HG03108 (cell line): ENCODE data around the gene UPK3BL2.
A peak's percentile ranks its signal among the peaks of the same experiment; 100 is the strongest.
"Not testable (repeated sequence)": the region's sequence is repeated elsewhere in the genome, so short reads cannot be mapped to it uniquely, and the experiment has no call there.

Source experiments
- ATAC-seq: cut with Tn5 transposase; IDR thresholded peaks from one replicate; pipeline ENCODE4 v1.9.1; 2021; ENCODE audit warnings: moderate library complexity; ENCODE audit not compliant: unreplicated experiment

UPK3BL2 gene

DNA sequence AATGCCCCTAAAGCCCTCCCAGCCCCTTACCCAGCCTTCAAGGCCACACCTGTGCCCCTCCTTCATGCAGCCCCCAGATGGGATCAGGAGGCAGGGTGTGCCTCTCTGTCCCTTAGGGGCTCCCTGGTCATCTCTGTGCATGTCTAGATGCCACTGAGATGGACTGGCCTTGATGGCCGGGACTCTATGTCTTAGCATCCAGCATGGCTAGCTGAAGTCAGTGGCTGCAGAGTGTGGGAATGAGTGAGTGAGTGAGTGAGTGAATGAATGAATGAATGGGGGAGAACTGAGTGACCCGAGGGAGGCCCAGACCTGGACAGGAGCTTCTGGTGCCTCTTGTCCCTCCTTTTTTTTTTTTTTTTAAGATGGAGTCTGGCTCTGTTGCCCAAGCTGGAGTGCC is 11.4 kb downstream of the UPK3BL2 start:
- ATAC-seq, result not testable (repeated sequence)

DNA sequence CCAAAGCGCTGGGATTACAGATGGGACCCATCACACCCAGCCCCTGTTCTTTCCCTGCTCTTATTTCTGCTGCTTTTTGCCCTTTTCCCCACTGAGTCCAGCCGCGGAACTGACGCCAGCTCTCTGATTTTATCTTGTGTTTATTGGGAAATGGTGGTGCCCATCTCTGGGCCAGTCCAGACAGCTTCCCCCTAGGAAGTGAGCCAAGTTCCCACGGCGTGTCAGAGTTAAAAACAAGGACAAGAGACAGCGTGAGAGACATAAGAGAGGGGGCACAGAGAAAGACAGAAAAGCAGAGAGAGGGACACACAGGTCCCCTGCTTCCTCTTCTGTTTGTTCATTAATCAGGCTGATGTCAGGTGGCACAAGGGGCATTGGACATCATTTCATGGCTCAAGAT is 11.9 kb downstream of the UPK3BL2 start:
- not testable (repeated sequence) for ATAC-seq

DNA sequence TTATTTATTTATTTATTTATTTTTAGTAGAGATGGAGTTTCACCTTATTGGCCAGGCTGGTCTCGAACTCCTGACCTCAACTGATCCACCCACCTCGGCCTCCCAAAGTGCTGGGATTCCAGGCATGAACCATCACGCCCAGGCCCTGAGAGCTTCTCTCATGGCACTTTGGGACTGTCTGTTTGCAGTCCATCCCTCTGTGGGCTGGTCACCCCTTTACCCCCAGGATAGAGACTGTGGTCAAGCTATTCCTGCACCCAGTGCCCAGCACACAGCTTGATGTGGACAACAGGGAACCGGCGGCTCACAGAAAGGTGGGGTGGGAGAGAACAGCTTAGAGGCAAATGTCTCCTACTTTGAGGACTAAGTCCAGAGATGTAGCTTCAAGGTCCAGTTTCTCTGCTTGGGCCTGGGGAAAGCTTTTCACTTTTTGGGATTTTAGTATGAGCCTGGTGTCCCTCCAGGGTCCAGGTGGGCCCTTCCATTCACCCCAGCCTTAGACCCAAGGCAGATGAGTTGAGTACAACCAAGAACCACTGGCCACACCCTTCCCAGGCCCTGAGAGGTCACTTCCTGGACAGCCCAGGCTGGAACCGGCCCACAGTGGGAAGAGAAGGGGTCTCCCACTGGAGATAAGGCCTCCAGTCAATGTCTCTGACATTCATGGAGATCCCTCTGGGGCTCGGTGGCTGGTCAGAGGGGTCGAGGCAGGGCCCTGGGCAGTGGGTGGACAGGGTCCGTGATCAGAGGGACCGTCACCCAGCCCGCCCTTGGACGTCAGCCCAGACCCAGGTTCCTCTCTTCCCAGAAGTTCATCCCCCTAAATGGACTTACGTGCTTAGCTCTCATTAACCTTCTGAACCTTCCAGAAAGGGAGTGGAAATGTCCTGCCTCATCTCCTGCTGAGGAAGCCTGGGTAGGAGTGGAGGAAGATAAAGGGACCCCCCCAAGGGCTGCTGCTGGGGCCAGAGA is 15.4 kb downstream of the UPK3BL2 start:
- ATAC-seq, result not testable (repeated sequence)

DNA sequence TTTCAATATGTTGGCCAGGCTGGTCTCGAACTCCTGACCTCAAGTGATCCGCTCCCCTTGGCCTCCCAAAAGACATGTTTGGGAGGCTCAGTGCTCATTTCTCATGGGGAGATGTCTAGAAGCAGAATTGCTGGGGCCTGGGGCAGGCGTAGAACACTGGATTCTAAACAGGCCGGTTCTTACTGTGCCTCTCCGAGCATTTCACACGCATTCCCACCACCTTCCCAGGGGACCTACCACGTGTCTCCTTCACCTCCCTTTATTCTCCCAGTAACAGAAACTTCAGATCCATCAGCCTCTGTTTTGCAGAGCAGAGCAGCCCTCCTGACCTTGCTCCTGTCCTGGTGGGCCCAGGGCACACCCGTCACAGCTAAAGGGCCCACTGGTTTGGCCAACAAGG is 16.3 kb downstream of the UPK3BL2 start:
- not testable (repeated sequence) for ATAC-seq

DNA sequence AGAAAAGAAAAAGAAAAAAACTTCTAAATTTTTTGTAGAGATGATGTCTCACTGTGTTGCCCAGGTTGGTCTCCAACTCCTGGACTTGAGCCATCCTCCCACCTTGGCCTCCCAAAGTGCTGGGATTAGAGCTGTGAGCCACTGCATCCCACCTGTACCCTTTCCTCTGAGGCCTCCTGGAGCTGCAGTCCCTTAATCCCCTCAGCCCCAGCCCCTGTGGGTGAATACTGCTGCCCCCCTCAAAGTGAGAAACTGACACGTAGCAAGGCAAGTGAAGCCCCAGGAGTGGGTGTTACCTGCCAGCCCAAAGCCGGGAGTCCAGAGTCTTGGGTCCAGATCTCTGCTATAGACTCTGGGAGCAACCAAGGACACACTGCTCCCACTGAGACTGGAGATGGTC is 18.7 kb downstream of the UPK3BL2 start:
- ATAC-seq, result not testable (repeated sequence)

DNA sequence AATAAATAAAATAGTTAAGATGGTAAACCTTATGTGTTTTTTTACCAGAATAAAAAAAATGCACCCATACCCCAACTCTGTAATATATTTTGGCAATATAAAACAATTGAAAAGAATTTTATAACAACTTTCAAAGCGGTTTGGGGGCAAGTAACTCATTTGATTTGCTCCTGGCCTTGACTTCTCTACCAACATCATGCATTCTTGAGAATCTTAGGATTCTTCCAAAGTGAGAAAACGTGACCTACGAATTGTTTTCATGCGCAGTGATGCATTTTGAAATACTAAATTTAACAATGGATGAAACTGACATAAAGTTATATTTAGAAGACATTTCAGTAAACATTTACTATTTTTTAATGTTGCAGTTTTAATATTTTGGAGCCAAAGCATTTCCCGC is 22.7 kb downstream of the UPK3BL2 start:
- not testable (repeated sequence) for ATAC-seq

DNA sequence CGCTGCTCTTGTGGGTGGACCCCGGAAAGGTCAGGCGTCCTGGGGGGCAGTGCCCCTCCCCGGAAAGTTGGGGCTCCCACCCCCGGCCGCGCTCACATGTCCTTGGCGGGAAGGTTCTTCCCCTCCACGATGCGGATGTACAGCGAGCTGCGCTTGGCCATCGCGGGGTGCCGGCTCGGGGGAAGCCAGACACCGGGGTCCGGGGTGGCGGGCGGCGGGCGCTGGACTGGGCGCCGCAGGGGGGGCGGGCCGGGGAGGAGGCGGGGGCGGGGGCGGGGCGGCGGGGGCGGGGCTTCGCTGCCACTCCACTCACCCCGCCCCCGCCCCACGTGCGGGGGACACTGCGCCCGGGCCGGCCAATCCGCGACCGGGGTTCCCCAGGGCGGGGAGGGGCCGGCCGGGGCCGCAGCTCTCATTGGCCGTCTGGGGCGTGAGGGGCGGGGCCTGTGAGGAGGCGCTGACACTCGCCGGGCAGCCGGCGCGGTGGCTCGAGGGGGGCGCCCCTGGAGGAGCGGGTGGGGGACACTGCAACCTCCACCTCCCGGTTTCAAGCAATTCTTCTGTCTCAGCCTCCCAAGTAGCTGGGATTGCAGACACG is 25.8 kb downstream of the UPK3BL2 start, which contains the start of gene RASA4B:
Gene RASA4B, minus strand, starts transcription at position 228 of the 598 bp plus-strand sequence. Its CDS starts 67 bp downstream, at position 161.
- ATAC-seq, result peak; percentile 60

DNA sequence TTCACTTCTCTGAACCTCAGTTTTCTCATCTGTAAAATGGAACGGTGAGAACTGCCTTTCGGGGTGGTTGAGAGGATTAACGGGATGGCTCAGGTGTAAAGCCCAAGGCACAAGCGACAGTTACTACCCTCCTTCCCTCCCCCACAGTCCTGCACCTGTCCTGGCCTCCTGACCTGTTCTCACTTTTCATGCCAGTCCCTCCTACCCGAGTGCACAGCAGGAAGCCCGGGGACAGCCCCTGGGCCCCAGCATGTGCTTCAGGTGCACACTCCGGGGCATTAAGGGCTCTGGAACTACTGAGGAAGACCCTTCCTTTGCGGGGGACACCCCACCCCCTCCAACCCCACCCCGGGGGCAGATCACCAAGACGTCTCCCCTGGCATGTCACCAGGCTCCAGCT is 26.5 kb downstream of the UPK3BL2 start:
- not testable (repeated sequence) for ATAC-seq

DNA sequence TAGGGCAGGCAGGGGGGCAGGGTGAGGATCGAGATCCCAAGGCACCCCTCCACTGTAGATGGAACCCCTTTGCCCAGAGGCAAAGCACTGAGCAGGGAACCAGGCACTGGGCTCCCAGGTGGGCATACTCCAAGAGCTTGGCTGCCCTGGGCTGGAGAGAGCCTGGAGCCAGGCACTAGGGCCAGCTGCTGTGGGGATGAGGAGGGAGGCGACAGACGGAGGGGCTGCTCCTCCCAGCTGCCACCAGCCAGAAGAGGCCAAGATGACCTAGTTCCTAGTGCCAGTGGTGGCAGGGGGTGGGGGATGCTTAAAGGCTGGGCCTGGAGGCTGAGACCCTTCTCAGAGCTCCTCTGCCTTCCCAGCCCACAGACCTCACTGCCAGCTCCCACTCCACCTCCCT is 27.6 kb downstream of the UPK3BL2 start:
- not testable (repeated sequence) for ATAC-seq

DNA sequence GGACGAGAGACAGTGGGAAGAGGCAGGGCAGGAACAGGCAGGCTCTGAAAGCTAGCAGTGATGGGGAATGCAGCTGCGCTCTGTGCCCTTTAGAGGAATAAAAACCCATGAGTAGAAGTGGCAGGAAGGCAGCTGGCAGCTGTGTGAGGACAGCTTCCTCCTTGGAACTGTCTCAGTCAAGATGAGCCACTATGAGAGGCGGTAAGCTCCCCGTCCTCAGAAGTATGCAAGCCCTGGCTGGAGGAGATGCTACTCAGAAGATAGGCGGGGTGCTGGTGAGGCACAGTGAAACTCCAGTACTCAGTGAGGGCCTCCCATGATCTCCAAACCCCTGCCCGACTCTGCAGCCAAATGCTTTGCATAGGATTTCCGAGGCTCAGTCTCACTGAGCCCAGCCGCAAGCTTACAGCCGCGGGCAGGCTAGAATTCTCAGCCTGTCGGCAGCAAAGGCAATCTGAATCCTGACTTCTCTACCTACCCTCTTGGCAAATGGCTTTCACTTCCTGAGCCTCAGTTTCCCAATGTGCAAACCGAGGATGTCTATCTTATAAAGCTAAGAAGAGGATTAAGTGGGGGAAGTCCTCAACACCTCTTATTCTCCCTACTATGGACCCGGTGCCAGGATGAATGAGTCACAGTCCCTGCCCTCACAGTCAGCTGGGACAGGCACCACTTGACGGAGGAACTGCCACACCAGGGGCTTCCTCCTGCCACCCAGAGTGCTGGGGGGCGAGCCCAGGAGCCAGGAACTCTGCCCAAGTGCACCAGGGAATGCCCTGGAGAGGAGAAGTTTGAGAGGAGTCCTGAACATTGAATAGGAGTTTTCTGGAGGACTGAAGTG is 28.4 kb downstream of the UPK3BL2 start:
- peak; percentile 57 for ATAC-seq

DNA sequence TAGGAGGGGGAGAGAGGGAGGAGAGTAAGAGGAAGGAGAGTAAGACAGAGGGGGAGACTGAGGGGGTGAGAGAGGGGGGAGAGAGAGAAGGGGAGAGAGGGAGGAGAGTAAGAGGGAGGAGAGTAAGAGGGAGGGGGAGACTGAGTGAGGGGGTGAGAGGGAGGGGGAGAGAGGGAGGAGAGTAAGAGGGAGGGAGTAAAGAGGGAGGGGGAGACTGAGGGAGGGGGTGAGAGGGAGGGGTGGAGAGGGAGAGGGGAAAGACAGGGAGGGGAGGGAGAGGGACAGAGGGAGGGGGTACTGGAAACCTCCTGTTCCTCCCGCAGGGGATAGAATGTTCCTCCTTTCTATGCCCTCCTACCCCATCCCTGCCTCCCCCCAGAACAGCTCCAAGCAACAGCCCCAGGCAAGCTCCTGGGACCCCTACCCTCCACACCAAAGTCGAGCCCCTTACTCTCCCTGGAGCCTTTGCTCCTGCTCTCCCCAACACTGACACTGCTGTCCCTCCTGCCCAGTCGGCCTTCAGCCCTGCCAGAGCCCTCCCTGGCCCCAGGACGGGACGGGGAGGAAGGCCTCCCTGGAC is 30.8 kb downstream of the UPK3BL2 start:
- not testable (repeated sequence) for ATAC-seq

DNA sequence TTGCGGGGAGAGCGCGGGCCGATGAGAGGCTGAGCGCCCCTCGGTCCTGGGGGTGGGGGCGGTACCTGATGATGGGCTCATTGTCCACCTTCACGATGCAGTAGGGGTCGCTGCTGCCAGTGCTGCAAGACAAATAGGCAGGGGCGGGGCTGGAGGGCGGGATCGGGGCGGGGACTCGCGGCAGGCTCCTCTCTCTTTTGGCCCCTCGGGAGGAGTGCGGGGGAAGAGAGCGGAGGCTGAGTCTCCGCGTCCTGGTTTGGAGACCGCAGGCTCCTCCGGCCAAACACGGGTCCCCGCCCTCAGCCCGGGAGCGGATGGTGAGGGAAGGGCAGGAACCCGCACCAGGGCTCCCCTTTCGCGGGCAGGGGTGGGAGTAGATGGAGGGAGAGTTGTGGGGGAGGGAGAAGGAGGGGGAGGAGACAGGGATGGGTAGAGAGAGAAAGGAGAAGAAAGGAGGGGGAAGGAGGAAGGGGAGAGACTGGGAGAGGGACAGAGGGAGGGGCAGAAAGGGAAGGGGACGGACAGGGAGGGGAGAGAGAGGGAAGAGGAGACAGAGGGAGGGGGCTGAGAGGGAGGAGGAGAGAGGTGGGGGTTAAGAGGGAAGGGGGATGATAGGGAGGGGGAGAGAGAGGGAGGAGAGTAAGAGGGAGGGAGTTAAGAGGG is 31.5 kb downstream of the UPK3BL2 start:
- ATAC-seq, result not testable (repeated sequence)

DNA sequence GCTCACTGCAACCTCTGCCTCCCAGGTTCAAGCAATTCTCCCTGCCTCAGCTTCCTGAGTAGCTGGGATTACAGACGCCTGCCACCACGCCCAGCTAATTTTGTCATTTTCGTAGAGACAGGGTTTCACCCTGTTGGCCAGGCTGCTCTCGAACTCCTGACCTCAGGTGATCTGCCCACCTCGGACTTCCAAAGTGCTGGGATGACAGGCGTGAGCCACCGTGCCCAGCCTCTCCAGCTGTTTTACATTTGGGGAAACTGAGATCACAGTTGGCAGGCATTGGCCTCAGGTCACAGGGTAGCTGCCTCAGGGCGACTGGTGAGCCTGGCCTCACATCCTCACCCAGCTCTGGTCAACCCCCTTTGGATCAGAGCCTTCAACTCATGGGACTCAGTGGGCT is 32.9 kb downstream of the UPK3BL2 start:
- not testable (repeated sequence) for ATAC-seq

DNA sequence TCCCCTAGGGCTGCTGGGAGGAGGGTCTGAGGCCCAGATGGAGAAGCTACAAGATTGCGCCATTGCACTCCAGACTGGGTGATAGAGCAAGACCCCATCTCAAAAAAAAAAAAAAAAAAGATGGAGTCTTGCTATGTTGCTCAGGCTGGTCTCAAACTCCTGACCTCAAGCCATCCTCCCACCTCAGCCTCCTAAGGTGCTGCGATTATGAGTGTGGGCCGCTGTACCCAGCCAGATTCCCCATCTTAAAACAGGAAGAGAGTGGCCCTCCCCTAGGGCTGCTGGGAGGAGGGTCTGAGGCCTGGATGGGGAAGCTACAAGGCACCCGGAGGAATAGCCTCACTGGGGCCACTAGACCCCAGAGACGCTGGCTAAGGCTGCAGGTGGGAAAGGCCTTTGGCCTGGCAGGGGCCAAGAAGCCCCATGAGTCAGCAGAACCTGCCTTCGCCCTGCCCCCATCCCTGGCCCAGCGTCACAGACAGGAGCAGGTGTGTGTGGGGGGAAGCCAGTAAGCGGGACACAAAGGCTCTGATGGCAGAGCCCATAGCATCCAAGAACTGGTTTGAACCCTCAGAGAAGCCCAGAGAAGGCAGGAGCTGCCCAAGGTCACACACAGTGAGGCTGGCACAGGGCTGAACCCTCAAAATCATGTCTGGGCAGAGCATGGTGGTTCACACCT is 35.9 kb downstream of the UPK3BL2 start:
- not testable (repeated sequence) for ATAC-seq

DNA sequence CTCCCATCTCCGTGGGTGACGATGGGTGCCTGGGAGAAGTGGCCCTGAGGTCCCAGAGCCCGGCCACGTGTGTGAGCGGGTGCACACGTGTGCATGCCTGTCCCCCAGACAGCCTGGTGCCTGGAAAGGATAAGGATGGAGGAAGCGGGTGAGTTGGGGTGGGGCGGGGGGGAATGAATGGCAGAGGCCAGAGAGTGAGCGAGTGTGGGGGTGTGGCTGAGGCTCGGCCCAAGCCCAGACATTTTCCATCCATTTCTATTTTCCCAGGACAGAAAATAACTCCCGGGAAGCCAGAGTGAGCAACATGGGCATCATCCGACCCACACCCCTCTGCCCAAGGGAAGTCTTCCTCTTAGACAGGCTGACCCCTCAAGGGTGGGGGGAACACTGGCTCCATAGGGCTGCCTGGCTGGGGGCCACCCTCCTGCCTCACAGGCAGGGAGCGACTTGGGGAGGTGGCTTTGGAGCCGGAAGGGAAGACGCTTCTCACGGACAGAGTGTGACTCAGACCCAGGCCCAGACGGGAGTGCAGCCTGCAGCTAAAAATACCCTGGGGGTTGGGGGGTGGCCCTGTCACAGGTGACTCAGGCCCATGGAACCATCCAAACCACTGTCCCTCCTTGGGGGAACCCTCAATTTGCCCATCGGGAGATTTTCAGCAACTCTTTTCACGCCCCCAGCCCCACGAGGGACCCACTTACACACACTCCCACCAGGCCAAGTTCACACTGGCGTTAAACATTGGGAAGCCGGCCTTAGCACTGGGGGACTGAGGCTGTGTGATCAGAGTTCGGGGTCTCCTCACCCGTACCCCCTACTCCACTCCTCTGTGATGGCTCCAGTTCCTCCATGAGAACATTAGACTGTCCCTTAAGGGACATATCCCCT is 38.0 kb downstream of the UPK3BL2 start:
- ATAC-seq, result not testable (repeated sequence)

DNA sequence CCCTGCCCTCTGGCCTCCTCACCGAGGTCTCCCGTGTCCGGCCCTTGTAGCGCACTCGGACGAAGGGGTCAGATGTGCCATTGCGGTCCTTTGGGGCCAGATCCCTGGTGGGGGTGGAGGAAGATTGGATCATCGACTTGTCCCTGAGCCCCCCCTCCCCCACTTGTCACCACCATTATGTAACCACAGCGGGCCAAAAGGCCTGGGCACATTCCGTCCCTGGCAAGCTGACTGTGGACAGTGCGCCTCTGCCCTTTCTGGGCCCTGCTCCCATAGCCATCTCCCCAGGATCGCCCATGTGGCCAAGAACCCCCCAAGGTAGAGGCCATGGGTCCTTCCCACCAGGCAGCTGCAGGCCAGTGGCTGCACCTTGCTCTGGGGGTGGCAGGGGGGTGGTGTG is 40.4 kb downstream of the UPK3BL2 start:
- ATAC-seq, result not testable (repeated sequence)

DNA sequence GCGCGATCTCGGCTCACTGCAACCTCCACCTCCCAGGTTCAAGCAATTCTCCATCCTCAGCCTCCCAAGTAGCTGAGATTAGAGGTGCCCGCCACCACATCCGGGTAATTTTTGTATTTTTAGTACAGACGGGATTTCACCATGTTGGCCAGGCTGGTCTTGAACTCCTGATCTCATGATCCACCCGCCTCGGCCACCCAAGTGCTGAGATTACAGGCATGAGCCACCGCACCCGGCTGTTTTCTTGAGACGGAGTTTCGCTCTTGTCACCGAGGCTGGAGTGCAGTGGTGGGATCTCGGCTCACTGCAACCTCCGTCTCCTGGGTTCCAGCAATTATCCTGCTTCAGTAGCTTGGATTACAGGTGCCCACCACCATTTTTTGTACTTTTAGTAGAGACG is 45.2 kb downstream of the UPK3BL2 start:
- ATAC-seq, result not testable (repeated sequence)

DNA sequence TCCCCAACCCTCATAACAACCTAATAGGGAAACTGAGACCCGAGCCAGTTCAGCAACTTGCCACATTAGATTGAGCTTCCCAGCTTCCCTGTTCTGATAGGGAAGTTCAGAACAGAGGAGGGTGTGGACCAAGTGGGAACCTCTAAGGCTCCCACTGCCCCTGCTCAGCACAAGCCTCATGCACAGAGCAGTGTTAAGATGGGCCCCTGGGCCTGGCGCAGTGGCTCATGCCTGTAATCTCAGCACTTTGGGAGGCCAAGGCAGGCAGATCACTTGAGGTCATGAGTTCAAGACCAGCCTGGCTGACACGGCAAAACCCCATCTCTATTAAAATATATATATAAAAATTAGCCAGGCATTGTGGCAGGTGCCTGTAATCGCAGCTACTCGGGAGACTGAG is 46.2 kb downstream of the UPK3BL2 start:
- ATAC-seq, result not testable (repeated sequence)

DNA sequence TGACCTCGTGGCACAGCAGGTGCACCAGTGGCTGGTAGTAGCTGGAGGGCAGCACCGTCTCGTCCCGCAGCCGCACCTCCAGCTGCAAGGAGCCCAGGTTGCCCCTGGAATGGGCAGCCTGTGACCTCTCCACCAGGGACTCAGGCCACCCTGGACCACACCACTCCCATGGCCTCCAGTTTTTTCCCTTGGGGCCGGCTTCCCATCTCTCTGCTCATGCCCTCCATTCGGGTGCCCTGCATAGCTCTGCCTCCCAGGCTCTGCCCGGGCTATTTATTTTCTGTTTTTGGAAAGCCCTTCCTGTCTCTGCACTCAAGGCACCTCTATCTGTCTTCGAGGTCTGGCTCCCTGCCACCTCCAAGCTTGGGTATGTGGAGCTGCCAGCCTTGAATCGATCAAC is 46.6 kb downstream of the UPK3BL2 start:
- ATAC-seq, result not testable (repeated sequence)
